Measurements from ENCODE around the gene SFXN5.

Gene SFXN5

DNA sequence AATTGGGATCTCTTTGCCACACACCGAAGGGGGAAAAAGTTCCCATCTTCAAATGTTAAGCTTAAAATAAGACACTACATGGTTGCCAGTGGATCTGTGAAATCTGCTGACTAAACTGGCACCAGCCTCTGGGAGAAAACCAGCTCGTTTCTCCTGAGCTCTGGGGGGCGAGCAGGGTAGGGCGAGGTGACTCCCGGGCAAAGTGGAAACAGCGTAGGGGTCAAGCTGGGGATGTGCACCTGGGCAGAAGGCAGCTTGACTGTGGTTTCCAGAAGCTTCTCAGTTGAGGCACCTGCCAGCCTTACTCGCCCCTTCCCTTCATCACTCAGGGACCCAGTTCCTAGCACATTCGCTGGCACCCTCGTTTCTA, 62.8 kb downstream of the SFXN5 start:
- TF ChIP-seq ELF4 (IDR thresholded peaks at IDR 0.05) (no peak), FOXM1 (IDR thresholded peaks at IDR 0.05; ENCODE audit: borderline replicate concordance) (no peak), HDGF (IDR thresholded peaks at IDR 0.05; ENCODE audit: borderline replicate concordance) (no peak), NFRKB (IDR thresholded peaks at IDR 0.05) (no peak), L3MBTL2 (conservative IDR thresholded peaks at IDR 0.05) (no peak), LEF1 (IDR thresholded peaks at IDR 0.05; ENCODE audit: borderline replicate concordance) (no peak), FOXK2 (IDR thresholded peaks at IDR 0.05) (no peak), SP1 (IDR thresholded peaks at IDR 0.05) (no peak)
- DNase-seq (ENCODE audit: extremely low spot score), result no peak
- ChIA-PET CTCF (no interaction called here), POLR2A (no interaction called here)

- TF ChIP-seq FOXA1 (IDR thresholded peaks at IDR 0.05), result no peak
- no peak for TF ChIP-seq LEF1 (IDR thresholded peaks at IDR 0.05; ENCODE audit: borderline replicate concordance)
- TF ChIP-seq NFRKB (IDR thresholded peaks at IDR 0.05), result no peak
- no peak for TF ChIP-seq FOXK2 (IDR thresholded peaks at IDR 0.05)
- TF ChIP-seq SUZ12 (IDR thresholded peaks at IDR 0.05), result no peak
- no peak for TF ChIP-seq ARNT (IDR thresholded peaks at IDR 0.05)
- TF ChIP-seq HDGF (IDR thresholded peaks at IDR 0.05; ENCODE audit: borderline replicate concordance), result no peak
- no peak for TF ChIP-seq BHLHE40 (IDR thresholded peaks at IDR 0.05; ENCODE audit: borderline replicate concordance)
- no peak for TF ChIP-seq L3MBTL2 (conservative IDR thresholded peaks at IDR 0.05)
- no peak for TF ChIP-seq ZNF384 (IDR thresholded peaks at IDR 0.05)
- no peak for TF ChIP-seq FOXM1 (IDR thresholded peaks at IDR 0.05; ENCODE audit: borderline replicate concordance)
- TF ChIP-seq TARDBP (IDR thresholded peaks at IDR 0.05), result no peak
- CTCF ChIA-PET, result no interaction called here
- POLR2A ChIA-PET, result no interaction called here
- DNase-seq (ENCODE audit: extremely low spot score), result no peak
Measured at GRCh38 chr2:73007991-73008765, 63.3 kb downstream of the SFXN5 start.

DNA sequence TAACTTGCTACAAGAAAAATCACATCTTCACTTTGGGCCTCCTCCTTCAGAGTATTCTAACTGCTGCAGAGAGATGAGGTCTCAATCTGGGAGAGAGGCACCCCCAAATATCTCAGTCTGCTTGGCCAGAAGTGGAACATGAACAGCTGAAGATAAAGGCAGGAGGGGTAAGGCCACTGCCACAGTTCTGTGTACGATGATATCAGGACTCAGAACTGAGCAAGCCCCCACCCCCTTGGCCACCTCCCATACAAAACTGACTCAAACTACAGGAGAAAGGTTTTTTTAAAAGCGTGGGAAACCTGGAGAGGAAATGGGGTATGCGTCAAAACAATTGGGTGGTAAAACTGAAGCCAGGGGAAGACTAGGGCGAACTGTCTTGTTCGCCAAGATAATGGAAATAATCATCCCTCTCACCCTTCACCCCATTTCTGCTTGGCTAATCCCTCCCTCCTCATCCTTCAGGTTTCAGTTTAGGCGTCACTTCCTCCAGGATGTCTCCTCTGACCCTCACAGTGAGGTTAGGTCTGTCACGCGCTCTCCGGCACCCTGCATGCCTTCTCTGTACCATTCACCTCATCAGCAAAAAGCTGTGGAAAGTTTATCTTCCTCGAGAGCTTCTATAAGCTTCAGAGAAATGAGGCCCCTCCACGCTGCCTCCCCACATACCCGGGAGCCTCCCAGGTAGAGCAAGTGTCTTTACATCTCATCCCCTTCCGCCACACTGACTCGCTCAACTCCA, 64.4 kb downstream of the SFXN5 start:
- POLR2A ChIA-PET, result no interaction called here
- no peak for DNase-seq (ENCODE audit: extremely low spot score)
- CTCF ChIA-PET, result interaction anchor here (0.8 kb wide), 1 partner anchor 114 kb away, joined by 3 read pairs; no protein-coding TSS in a partner anchor
- TF ChIP-seq ZNF384 (IDR thresholded peaks at IDR 0.05) (no peak), BHLHE40 (IDR thresholded peaks at IDR 0.05; ENCODE audit: borderline replicate concordance) (no peak), FOXA1 (IDR thresholded peaks at IDR 0.05) (no peak), SP1 (IDR thresholded peaks at IDR 0.05) (no peak), CTBP1 (IDR thresholded peaks at IDR 0.05; ENCODE audit: borderline replicate concordance) (no peak)

GRCh38 chr2:73004889-73005596, 66.5 kb downstream of the SFXN5 start:
- ChIA-PET POLR2A (no interaction called here), CTCF (interaction anchor here (1.3 kb wide), 1 partner anchor 11 kb away, joined by 4 read pairs; no protein-coding TSS in a partner anchor)
- TF ChIP-seq L3MBTL2 (conservative IDR thresholded peaks at IDR 0.05), result no peak
- no peak for TF ChIP-seq CTBP1 (IDR thresholded peaks at IDR 0.05; ENCODE audit: borderline replicate concordance)
- TF ChIP-seq ARNT (IDR thresholded peaks at IDR 0.05), result no peak
- TF ChIP-seq TARDBP (IDR thresholded peaks at IDR 0.05), result no peak
- TF ChIP-seq ZNF384 (IDR thresholded peaks at IDR 0.05), result no peak
- no peak for TF ChIP-seq NFRKB (IDR thresholded peaks at IDR 0.05)
- TF ChIP-seq SP1 (IDR thresholded peaks at IDR 0.05), result no peak
- no peak for DNase-seq (ENCODE audit: extremely low spot score)

GRCh38 chr2:73004466-73004865, 67.0 kb downstream of the SFXN5 start:
- POLR2A ChIA-PET, result no interaction called here
- TF ChIP-seq CTBP1 (IDR thresholded peaks at IDR 0.05; ENCODE audit: borderline replicate concordance), result no peak
- no peak for TF ChIP-seq FOXM1 (IDR thresholded peaks at IDR 0.05; ENCODE audit: borderline replicate concordance)
- TF ChIP-seq, protein P1, sequence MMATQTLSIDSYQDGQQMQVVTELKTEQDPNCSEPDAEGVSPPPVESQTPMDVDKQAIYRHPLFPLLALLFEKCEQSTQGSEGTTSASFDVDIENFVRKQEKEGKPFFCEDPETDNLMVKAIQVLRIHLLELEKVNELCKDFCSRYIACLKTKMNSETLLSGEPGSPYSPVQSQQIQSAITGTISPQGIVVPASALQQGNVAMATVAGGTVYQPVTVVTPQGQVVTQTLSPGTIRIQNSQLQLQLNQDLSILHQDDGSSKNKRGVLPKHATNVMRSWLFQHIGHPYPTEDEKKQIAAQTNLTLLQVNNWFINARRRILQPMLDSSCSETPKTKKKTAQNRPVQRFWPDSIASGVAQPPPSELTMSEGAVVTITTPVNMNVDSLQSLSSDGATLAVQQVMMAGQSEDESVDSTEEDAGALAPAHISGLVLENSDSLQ (IDR thresholded peaks at IDR 0.05), result no peak
- TF ChIP-seq ELF4 (IDR thresholded peaks at IDR 0.05), result no peak
- no peak for TF ChIP-seq L3MBTL2 (conservative IDR thresholded peaks at IDR 0.05)
- no peak for TF ChIP-seq FOXK2 (IDR thresholded peaks at IDR 0.05)
- TF ChIP-seq ZNF384 (IDR thresholded peaks at IDR 0.05), result no peak
- no peak for TF ChIP-seq ARNT (IDR thresholded peaks at IDR 0.05)
- no peak for TF ChIP-seq TARDBP (IDR thresholded peaks at IDR 0.05)
- no peak for TF ChIP-seq SP1 (IDR thresholded peaks at IDR 0.05)
- no peak for TF ChIP-seq FOXA1 (IDR thresholded peaks at IDR 0.05)
- TF ChIP-seq BHLHE40 (IDR thresholded peaks at IDR 0.05; ENCODE audit: borderline replicate concordance), result no peak
- TF ChIP-seq LEF1 (IDR thresholded peaks at IDR 0.05; ENCODE audit: borderline replicate concordance), result no peak
- TF ChIP-seq SUZ12 (IDR thresholded peaks at IDR 0.05), result no peak
- no peak for TF ChIP-seq NFRKB (IDR thresholded peaks at IDR 0.05)
- TF ChIP-seq HDGF (IDR thresholded peaks at IDR 0.05; ENCODE audit: borderline replicate concordance), result no peak
- CTCF ChIA-PET, result interaction anchor here (0.9 kb wide), 1 partner anchor 31 kb away, joined by 3 read pairs; no protein-coding TSS in a partner anchor
- no peak for DNase-seq (ENCODE audit: extremely low spot score)

- TF ChIP-seq CTBP1 (IDR thresholded peaks at IDR 0.05; ENCODE audit: borderline replicate concordance), result no peak
- DNase-seq (ENCODE audit: extremely low spot score), result no peak
- ChIA-PET POLR2A (no interaction called here), CTCF (interaction anchor here (1.4 kb wide), 1 partner anchor 9 kb away, joined by 3 read pairs; no protein-coding TSS in a partner anchor)
Measured at GRCh38 chr2:73003027-73003426, 68.5 kb downstream of the SFXN5 start.
